Stimulated activated CD4-positive, alpha-beta T cell treated with anti-CD3 and anti-CD28 coated beads, Interleukin-15, amount 100 ng/mL, for 48 hours (primary cell): ENCODE measurements around the gene NPY.

Experiments used
- DNase-seq, 2 donors: peaks; one replicate each; pipeline ENCODE4 v3.0.0-alpha.2; 2020; ENCODE audit warnings: low read depth in 2 of 2

NPY gene

GRCh38 chr7:24316340-24316739, 32.4 kb downstream of the NPY start:
- no peak for DNase-seq

GRCh38 chr7:24318326-24318725, 34.3 kb downstream of the NPY start:
- no peak for DNase-seq

- DNase-seq: no peak
Observed at GRCh38 chr7:24319209-24319608, 35.2 kb downstream of the NPY start.

- no peak for DNase-seq
Observed at GRCh38 chr7:24323961-24324480, 40.0 kb downstream of the NPY start.

- no peak for DNase-seq
Observed at GRCh38 chr7:24325708-24326107, 41.7 kb downstream of the NPY start.

GRCh38 chr7:24328050-24328449, 44.1 kb downstream of the NPY start:
- DNase-seq: no peak

- DNase-seq: no peak
Observed at GRCh38 chr7:24328894-24329293, 44.9 kb downstream of the NPY start.

GRCh38 chr7:24334012-24334411, 50.0 kb downstream of the NPY start:
- DNase-seq: no peak

- DNase-seq: no peak
Observed at GRCh38 chr7:24334627-24335026, 50.6 kb downstream of the NPY start.

GRCh38 chr7:24336461-24336860, 52.5 kb downstream of the NPY start:
- DNase-seq: peak; percentile 22 to 25

GRCh38 chr7:24337180-24337579, 53.2 kb downstream of the NPY start:
- DNase-seq: no peak

- DNase-seq: no peak
Observed at GRCh38 chr7:24339575-24339974, 55.6 kb downstream of the NPY start.

GRCh38 chr7:24340727-24341126, 56.7 kb downstream of the NPY start:
- no peak for DNase-seq
